HG02884 (cell line): ENCODE measurements around the gene KRT81.
"Not testable (repeated sequence)": the region's sequence is repeated elsewhere in the genome, so short reads cannot be mapped to it uniquely, and the experiment has no call there.

Experiments used
- ATAC-seq: cut with Tn5 transposase; IDR thresholded peaks from one replicate; pipeline ENCODE4 v1.9.1; 2021; ENCODE audit warnings: mild to moderate bottlenecking, moderate library complexity; ENCODE audit not compliant: unreplicated experiment

The KRT81 gene

GRCh38 chr12:52278575-52279421 lies 12.5 kb downstream of the KRT81 start:
- ATAC-seq = no peak

DNA sequence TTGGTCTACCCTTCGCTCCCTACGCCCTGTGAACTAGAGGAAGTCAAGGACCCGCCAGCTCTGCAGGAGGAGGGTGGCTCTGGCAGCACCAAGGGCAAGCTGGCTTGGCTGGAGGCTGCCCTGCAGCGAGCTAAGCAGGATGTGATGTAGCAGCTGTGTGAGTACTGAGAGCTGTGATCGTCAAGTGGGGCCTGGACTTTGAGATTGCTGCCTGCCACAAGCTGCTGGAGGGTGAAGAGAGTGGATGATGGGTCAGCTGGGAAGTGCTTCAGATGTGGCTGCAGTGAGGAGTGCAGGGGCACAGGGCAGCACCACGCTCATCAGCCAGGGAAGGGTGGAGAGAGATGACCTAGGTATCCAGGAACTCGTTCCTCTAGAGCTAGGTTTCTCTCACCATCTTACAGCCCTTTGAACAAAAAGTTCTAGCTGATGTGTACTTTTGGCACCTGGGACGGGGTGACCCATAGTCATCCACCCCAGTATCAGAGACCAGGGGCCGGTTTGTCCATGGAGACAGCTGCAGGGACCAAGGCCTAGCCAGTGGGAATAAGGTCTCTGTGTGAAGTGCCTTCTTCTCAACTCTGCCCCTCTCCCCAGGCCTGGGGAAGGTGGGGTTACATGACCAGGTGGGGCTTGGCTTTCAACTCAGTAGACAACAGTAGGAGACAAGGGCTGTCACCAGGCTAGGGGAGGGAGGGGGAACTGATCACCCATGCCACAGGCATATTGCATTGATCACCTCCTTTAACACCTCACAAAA lies 13.7 kb downstream of the KRT81 start:
- no peak for ATAC-seq

DNA sequence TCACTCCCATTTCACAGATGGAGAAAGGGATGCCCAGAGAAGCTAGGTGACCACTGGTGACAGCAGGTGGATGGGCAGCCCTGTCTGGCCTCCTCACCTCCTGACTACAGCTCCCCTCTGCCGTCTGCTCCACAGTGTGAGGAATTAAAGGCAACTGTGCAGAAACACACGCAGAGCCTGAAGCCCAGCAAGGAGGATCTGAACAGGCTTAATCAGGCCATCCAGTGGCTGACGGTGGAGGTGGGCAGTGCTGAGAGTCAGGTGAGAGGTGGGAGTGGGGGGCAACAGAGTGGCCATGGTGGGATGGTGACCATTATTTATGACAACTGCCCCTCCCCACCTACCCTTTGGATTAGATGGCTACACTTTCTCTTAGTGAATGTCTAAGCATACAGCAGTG lies 15.6 kb downstream of the KRT81 start:
- ATAC-seq = no peak

DNA sequence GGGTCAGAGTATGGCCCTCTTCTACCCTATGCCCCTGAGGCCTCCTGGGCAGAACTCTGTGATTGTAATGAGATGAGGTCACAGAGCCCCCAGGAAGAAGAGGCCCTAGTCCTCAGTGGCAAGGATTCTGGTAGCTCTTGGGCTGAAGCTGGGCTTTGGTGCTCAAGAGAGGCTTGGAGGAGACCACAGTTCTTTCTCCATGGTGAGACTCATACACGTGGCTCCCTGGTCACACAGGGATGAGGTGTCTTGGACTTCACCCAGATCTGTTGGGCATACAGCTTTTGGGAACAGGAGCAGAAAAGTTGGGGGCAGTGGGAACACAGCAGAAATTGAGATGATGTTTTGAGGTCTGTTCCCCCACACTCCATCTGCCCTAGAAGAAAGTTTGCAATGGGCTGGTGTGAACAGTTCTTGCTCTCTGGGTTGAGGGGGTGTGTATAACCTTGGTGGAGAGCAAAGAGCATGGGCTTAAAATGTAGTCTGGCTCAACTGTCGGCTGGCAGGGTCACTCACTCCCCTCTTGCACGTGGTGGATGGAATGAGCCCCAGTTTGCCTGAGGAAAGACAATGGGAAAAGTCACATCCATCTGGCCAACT lies 16.7 kb downstream of the KRT81 start, which contains the start of gene KRT86:
TSS of gene KRT86 (plus strand) at position 125 of the 600 bp plus-strand sequence. CDS start 27,272 bp downstream, outside the sequence.
- no peak for ATAC-seq

DNA sequence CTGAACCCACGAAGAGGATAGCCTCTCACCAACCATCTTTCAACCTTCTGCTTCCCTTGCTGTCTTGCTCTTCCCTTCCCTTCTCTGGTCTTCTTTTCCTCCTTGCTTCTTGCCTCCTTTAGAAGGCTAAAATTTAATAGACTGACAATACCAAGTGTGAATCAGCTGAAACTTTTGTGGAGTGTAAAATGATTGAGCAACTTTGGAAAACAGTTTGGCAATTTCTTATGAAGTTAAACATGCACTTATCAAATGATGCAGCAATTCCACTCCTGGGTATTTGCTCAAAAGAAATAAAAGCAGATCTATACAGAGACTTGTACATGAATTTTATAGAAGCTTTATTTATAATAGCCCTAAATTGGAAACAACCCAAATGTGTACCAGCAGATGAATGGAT lies 20.2 kb downstream of the KRT81 start:
- ATAC-seq = no peak

- ATAC-seq = no peak
Observed at GRCh38 chr12:52270541-52271070, 20.7 kb downstream of the KRT81 start.

DNA sequence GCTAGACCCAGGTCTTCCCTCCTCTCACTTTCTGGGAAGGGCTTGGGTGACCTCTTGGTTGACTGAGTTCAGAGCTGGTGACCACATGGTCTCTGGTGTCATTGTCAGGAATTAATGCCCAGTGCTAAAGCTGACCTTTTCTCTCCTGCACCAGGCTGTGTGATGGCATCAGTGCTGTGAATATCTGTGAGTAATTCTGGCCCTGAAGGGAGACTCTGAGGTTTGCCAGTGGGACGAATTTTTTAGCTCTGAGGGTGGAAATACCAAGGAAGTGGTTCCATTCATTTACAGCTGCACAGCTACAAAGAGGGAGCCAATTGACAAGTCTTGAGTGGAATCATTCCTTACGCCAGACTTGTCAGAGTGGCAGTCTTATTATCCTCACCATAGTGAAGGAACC lies 23.1 kb downstream of the KRT81 start:
- ATAC-seq = no peak

- no peak for ATAC-seq
Observed at GRCh38 chr12:52267699-52268098, 23.6 kb downstream of the KRT81 start.

DNA sequence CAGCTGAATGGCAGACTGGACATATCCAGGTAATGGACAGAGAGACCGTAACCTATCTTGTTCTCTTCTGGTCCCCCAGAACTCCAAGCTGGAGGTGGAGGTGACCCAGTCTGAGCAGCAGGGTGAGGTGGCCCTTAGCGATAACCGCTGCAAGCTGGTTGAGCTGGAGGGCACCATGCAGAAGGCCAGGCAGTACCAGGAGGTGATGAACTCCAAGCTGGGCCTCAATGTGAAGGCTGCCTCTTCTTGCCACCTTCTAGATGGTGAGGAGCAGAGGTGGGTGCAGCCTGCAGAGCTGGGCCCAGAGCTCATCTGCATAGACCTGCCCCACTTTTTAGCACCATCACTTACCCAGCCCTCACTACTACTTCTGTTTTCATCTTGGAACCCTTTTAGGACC lies 24.1 kb downstream of the KRT81 start:
- no peak for ATAC-seq

GRCh38 chr12:52266514-52266913 lies 24.8 kb downstream of the KRT81 start:
- ATAC-seq = no peak

DNA sequence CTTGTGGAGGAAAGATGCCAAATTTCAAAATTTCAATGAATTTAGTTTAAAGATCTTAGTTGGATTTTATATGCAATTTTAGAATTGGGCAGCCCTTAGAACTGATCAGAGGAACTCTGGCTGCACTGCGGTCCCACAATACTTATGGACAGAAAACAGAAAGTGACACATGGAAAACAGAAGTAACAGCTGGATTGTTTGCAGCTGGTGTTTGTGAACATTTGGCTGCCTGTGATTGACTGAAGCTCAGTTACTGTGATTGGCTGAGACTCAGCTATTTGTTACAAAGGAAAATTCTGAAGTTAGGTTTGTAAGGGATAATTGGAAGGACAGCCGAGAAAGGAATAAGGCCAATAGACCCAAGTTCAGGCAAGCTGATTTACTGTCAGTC lies 26.9 kb downstream of the KRT81 start:
- ATAC-seq = no peak

DNA sequence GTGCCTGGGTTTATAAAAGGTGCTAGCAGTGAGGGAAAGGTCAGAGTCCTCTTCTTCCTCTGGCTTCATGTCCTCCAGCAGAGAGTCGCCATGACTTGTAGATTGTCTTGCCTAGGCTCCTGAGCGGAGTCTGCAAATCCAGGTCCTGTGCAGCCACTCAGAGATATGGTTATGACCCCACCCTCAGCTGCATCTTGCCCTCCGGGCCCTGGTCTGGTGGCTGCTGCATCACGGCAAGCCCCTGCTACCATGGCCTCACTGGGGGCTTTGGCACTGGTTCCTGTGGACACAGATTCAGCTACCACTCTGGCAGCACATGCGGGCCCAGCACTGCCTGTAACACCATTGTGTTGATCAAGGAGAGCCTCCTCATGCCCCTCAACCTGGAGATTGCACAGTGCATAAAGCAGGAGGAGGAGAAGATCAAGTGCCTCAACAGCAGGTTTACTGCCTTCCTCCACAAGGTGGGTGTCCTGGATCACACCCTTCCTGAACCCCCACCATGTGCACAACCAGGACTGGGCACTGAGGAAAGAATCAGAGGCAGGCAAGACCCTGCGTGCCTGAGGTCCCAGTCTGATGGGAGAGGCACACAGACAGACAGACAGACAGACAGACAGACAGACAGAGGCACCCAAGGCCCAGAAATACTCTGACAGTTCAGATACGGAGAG lies 27.4 kb downstream of the KRT81 start:
- ATAC-seq = no peak

GRCh38 chr12:52262286-52262685 lies 29.0 kb downstream of the KRT81 start:
- no peak for ATAC-seq

GRCh38 chr12:52261208-52261484 lies 30.2 kb downstream of the KRT81 start:
- no peak for ATAC-seq

DNA sequence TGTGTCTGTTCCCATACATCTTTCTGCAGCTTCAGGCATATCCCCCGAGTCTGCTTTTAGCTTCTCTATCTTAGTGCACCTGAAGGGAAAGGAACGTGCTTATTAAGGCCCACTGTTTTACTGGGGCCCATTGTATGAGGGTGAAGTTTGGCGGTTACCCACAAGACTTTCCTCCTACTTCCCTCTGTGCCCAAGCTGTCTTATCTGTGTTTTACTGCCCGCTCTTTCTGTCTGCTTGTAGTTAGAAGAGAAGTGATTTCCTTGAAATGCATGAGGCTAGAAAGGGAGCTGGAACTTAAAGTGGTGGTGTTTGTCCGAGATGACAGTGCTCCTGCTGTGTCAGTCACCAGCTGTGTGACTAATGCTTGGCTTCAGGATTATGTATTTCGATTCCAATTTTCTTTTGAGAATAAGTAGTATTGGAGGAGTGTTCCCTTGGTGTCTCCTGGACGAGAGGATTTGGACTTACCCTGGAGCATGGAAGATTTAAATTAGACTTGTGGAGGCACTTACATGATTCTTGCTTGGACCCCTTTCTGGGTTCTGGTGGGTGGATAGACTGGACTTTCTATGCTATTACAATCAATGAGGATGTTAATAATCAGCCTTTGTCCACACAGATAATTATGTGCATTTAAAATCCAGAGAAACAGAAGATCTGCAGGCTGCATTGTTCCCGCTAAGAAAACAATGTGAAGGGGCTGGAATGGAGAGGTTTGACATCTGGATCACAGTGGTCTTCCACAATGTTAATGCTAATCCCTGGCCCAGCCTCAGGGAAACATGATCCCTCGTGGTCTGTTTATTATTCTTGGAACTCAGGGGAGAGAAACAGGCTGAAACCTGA lies 30.8 kb downstream of the KRT81 start:
- ATAC-seq = no peak

DNA sequence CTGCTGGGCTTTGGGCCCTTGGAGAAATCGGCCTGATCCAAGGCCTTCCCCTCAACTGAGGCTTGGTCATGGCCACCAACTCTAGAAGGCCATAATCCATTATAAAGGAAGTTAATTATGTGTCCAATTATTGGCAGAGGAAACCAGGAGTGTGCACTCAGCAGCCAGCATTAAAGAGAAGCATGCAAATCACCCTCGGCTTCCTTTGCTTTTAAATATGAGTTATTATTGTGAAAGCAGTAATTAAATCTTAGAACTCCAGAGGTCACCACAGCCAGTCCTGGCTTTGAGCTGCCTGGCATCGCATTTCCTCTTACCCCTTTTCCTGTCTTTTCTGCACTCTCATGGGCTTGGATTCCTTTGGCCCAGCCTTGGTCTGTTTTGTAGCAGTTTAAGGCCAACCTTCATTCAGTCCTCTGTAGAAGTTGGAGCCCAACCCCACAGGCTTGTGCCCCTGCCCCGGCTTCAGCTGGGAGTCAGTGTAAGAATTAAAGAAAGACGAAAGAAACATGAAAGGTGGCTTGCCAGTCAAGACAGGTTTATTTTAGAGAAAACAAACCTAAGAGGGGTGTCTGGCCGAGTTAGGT lies 31.6 kb downstream of the KRT81 start:
- ATAC-seq = no peak

- no peak for ATAC-seq
Observed at GRCh38 chr12:52258335-52258901, 32.9 kb downstream of the KRT81 start.

- not testable (repeated sequence) for ATAC-seq
Observed at GRCh38 chr12:52257922-52258321, 33.4 kb downstream of the KRT81 start.

DNA sequence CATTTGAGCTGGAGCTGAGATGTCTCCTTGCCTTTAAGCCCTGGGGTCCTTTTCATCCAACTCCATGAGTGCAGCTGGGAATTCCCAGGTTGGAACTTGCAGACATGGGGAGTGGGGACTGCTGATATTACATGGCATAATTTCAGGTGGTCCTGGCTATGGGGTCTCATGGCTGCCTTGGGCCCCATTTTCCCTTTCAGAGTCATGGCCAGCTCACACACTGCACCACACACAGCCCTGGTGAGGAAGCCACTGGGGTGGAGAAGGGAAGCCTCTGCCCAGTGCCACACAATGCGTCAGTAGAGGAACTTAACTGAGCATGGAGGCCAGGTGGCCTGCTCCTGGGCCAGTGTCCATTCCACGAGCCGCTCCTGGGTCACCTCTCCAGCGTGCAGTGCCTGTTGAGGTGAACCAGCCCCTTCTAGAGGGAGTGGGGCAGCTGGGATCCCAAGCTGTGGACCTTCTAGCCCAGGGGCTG lies 34.2 kb downstream of the KRT81 start:
- ATAC-seq = no peak
